Upper lobe of left lung (tissue), 6 donors: ENCODE results near the gene HS3ST1. TPM values are rescaled to one million over a fixed set of nuclear protein-coding genes. Genes with fewer than 3 reads are reported as not detected.

Experiments used
- ATAC-seq, 2 donors: fragments of 200-7000 bp; cut with Tn5 transposase; one replicate each; pipeline ENCODE4 v1.9.1; 2022; ENCODE audit warnings: mild to moderate bottlenecking in 2 of 2, moderate library complexity in 2 of 2; ENCODE audit not compliant: low FRiP score in 2 of 2
- DNase-seq, 2 donors: peaks; one replicate each; pipeline ENCODE4 v3.0.0-alpha.2; 2019 to 2020
- H3K27ac ChIP-seq, 4 donors: fragments of 200-600 bp; sonication (generic); one replicate each; pipeline ENCODE4 v1.5.1; 2016 to 2019
- H3K27me3 ChIP-seq, 4 donors: fragments of 200-600 bp; sonication (generic); one replicate each; pipeline ENCODE4 v1.5.1; 2017 to 2019
- H3K36me3 ChIP-seq, 4 donors: fragments of 200-600 bp; sonication (generic); one replicate each; pipeline ENCODE4 v1.5.1; 2016 to 2019
- H3K4me1 ChIP-seq, 4 donors: fragments of 200-600 bp; sonication (generic); one replicate each; pipeline ENCODE4 v1.5.1; 2018 to 2019
- H3K4me3 ChIP-seq, 4 donors: fragments of 200-600 bp; sonication (generic); one replicate each; pipeline ENCODE4 v1.5.1; 2017 to 2019; ENCODE audit warnings: mild to moderate bottlenecking in 2 of 4, moderate library complexity in 1 of 4
- H3K9me3 ChIP-seq, 4 donors: fragments of 200-600 bp; sonication (generic); one replicate each; pipeline ENCODE4 v1.5.1; 2018 to 2019
- EP300 ChIP-seq, 4 donors: sonication (generic); formaldehyde crosslinking; IDR thresholded peaks; one replicate each; pipeline ENCODE4 v1.5.1; 2017; ENCODE audit warnings: antibody characterized with exemption in 4 of 4, control low read depth in 2 of 4
- POLR2A ChIP-seq, 4 donors: fragments of 450-650 bp; IDR thresholded peaks; one replicate each; pipeline ENCODE4 v1.5.1; 2016 to 2017; ENCODE audit warnings: antibody characterized with exemption in 4 of 4, mild to moderate bottlenecking in 2 of 4
- POLR2AphosphoS5 ChIP-seq, 2 donors: sonication (generic); formaldehyde crosslinking; IDR thresholded peaks; one replicate each; pipeline ENCODE4 v1.5.1; 2017; ENCODE audit warnings: antibody characterized with exemption in 2 of 2
- WGBS, 2 donors: methylation state at CpG; one replicate each; pipeline ENCODE4 v1.1.5; 2017 to 2018; 5-methylcytosine and 5-hydroxymethylcytosine counted together
- total RNA-seq, 6 donors: library from RNA; depleted of rRNA in 4 of 6; stranded (reverse); fragments of >200 nt in 4 of 6; gene quantifications; one replicate each; pipeline versions ENCODE4 v1.1.0 to v1.2.1, GENCODE V29; 2016 to 2021
- TF ChIP-seq, protein P1 (sequence below), 6 experiments: fragments of 450-650 bp in 4 of 6; fragments of 200-600 bp in 2 of 6; sonication (generic) in 2 of 6; IDR thresholded peaks; one replicate each; pipeline ENCODE4 v1.5.1; 2016 to 2019; ENCODE audit warnings: antibody characterized with exemption in 6 of 6
- donor health status: DM: no; HTN: no; CAD: no; lungs with moderate emphysema.
- donor health status: DM: no; HTN: yes; CAD: no; lungs with severe emphysema.

HS3ST1 gene
- total RNA-seq, 6 donors from 2014 or later, result 3.4 to 13.8 (median 7.2) TPM

DNA sequence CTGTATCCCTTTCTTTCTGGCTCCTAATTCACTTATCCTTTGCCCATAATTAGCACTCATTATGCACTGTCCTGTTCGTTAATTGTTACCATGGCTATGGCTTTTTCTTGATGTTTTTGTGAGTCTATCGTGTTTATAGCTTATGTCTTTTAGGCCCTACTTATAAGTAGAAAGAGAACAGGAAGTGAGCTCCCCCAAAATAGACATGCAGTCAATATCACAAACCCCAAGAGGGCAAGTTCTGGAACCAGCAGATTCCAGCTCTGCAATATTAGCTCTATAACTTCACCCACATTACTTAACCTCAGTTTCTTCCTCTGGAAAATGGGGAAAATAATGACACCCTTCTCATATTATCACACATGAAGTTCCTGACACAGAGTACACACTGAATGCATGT, 7.4 kb upstream of the HS3ST1 start:
- Histone ChIP-seq H3K27ac (no peak overlapping the region), H3K27me3 (no peaks in the 10 kb centered on the region), H3K4me3 (no peak overlapping the region), H3K9me3 (no peaks in the 10 kb centered on the region), H3K36me3 (no peaks in the 10 kb centered on the region), H3K4me1 (no peaks in the 10 kb centered on the region)
- TF ChIP-seq POLR2A (IDR thresholded peaks at IDR 0.05) (no peak), EP300 (IDR thresholded peaks at IDR 0.05) (no peak), POLR2AphosphoS5 (IDR thresholded peaks at IDR 0.05) (no peak)
- TF ChIP-seq, protein P1, sequence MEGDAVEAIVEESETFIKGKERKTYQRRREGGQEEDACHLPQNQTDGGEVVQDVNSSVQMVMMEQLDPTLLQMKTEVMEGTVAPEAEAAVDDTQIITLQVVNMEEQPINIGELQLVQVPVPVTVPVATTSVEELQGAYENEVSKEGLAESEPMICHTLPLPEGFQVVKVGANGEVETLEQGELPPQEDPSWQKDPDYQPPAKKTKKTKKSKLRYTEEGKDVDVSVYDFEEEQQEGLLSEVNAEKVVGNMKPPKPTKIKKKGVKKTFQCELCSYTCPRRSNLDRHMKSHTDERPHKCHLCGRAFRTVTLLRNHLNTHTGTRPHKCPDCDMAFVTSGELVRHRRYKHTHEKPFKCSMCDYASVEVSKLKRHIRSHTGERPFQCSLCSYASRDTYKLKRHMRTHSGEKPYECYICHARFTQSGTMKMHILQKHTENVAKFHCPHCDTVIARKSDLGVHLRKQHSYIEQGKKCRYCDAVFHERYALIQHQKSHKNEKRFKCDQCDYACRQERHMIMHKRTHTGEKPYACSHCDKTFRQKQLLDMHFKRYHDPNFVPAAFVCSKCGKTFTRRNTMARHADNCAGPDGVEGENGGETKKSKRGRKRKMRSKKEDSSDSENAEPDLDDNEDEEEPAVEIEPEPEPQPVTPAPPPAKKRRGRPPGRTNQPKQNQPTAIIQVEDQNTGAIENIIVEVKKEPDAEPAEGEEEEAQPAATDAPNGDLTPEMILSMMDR (IDR thresholded peaks at IDR 0.05), result no peak
- 88 to 94% methylated on average over 2 of the region's 2 CpGs for WGBS, 2 donors
- ATAC-seq, result no peak
- no peak for DNase-seq

DNA sequence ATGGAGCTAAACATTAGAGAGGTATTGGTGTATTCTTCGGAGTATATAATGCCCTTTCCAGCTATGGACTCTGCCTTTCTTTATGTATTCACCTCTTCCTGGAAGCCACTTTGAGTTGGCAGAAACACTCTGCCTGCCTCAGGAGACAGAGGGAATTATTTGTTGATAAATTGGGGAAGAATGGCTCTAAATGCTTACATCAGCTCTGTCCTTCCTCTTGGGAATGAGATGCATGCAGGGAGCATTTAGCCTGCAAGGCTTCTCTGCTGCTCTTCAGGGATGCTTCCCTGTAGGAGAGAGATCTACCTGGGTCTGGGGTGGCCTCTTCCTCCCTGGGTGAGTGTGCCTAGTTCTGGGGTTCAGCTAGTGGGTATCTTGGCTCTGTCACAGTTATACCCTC, 6.9 kb upstream of the HS3ST1 start:
- no peak for DNase-seq
- 78 to 100% methylated on average over 1 of the region's 1 CpG for WGBS, 2 donors
- Histone ChIP-seq H3K36me3 (no peaks in the 10 kb centered on the region), H3K4me3 (no peak overlapping the region), H3K27ac (no peak overlapping the region), H3K9me3 (no peaks in the 10 kb centered on the region), H3K27me3 (no peaks in the 10 kb centered on the region), H3K4me1 (no peaks in the 10 kb centered on the region)
- TF ChIP-seq, protein P1 (IDR thresholded peaks at IDR 0.05), result no peak
- no peak for TF ChIP-seq POLR2AphosphoS5 (IDR thresholded peaks at IDR 0.05)
- no peak for TF ChIP-seq POLR2A (IDR thresholded peaks at IDR 0.05)
- TF ChIP-seq EP300 (IDR thresholded peaks at IDR 0.05), result no peak
- ATAC-seq, result peak in 1 of 2 donors; percentile 22

DNA sequence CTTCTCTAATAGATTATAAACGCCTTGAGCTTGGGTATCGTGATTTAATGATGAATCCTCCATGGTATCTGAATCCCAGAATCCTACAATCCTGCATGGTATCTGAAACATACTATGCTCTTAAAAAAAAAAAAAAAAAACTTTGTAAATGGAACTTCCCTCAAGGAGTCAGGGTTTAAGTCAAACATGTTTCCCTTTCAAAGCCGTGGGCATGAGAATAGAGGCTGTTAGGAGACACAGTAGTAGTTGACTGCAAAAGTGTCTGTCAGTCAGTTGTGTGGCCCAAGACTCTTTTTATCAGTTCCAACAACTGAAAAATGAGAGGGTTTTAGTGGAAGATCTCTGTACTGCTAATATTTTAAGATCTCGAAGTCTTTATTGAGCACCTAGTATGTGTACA, 2.4 kb upstream of the HS3ST1 start:
- TF ChIP-seq, protein P1 (IDR thresholded peaks at IDR 0.05), result no peak
- TF ChIP-seq POLR2AphosphoS5 (IDR thresholded peaks at IDR 0.05), result no peak
- no peak for TF ChIP-seq EP300 (IDR thresholded peaks at IDR 0.05)
- TF ChIP-seq POLR2A (IDR thresholded peaks at IDR 0.05), result no peak
- Histone ChIP-seq H3K27ac (no peak overlapping the region), H3K27me3 (peaks cover 0 to 7% (median 2%) of the 10 kb centered on the region in 4 donors), H3K9me3 (no peaks in the 10 kb centered on the region), H3K4me3 (no peak overlapping the region), H3K36me3 (no peaks in the 10 kb centered on the region), H3K4me1 (peaks cover 0 to 26% (median 24%) of the 10 kb centered on the region in 4 donors)
- WGBS, 2 donors, result 88 to 89% methylated on average over 4 of the region's 4 CpGs
- DNase-seq, result no peak
- ATAC-seq, result no peak

DNA sequence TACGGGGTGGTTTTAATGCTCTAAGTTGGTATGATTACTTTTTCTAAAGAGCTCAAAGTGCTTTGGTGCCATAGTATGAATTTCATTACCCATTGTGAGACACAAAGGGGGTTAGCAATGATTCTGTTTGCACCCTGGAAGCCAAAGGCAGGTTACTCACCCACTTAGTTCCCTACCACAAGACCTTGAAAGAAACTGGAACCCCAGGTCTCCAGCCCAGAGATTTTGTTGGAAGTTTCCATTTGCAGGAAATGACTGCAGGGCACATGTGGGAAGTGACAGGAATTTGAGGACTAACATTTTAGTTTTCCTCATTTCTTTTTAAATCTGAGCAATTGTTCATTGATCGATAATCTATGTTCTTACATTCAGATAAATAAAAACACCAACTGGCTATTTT, 1.8 kb upstream of the HS3ST1 start:
- ATAC-seq (no peak), DNase-seq (no peak)
- Histone ChIP-seq H3K36me3 (no peaks in the 10 kb centered on the region), H3K27ac (no peak overlapping the region), H3K4me1 (peaks cover 0 to 26% (median 24%) of the 10 kb centered on the region in 4 donors), H3K9me3 (no peaks in the 10 kb centered on the region), H3K4me3 (no peak overlapping the region), H3K27me3 (peaks cover 0 to 7% (median 2%) of the 10 kb centered on the region in 4 donors)
- WGBS, 2 donors, result 91 to 93% methylated on average over 2 of the region's 2 CpGs
- no peak for TF ChIP-seq EP300 (IDR thresholded peaks at IDR 0.05)
- no peak for TF ChIP-seq POLR2A (IDR thresholded peaks at IDR 0.05)

DNA sequence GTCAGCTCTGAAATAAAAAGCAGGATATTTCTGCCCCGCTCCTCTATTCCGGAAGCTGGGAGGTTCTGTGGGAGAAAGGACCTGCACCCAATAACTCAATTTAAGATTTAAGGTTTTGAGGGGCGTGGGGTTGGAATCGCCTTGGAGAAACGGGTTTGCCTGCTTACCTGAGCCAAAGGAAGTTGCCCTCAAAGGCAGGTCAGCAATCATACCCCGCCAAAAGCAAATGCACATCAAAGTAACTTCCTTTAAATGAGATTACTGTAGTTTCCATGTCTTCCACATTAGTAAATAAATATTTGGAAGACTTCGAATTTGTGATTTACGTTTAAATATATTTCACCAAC, 978 bp upstream of the HS3ST1 start:
- TF ChIP-seq POLR2A (IDR thresholded peaks at IDR 0.05) (no peak), EP300 (IDR thresholded peaks at IDR 0.05) (no peak), POLR2AphosphoS5 (IDR thresholded peaks at IDR 0.05) (no peak)
- TF ChIP-seq, protein P1 (IDR thresholded peaks at IDR 0.05), result no peak
- WGBS, 2 donors, result 30 to 34% methylated on average over 8 of the region's 8 CpGs
- H3K4me3 ChIP-seq, result peak overlapping the region in 3 of 4 donors; percentile 50 to 64 (median 58)
- peak overlapping the region in 1 of 4 donors; percentile 80 for H3K27ac ChIP-seq
- ATAC-seq (no peak), DNase-seq (no peak)
- no peaks in the 10 kb centered on the region for H3K36me3 ChIP-seq
- peaks cover 0 to 7% (median 2%) of the 10 kb centered on the region in 4 donors for H3K27me3 ChIP-seq
- no peaks in the 10 kb centered on the region for H3K9me3 ChIP-seq
- peaks cover 0 to 26% (median 24%) of the 10 kb centered on the region in 4 donors for H3K4me1 ChIP-seq
